Activated T-cell treated with anti-CD3 and anti-CD28 coated beads, Interleukin-2, amount 50 U/mL, for 48 hours (primary cell): ENCODE data around the gene KCNH2.
"Not testable (repeated sequence)": the region's sequence is repeated elsewhere in the genome, so short reads cannot be mapped to it uniquely, and the experiment has no call there.

Experiments used
- DNase-seq, 2 experiments: peaks; one replicate each; pipeline ENCODE4 v3.0.0-alpha.2; 2020

The KCNH2 gene

GRCh38 chr7:150931199-150931869 lies 46.8 kb downstream of the KCNH2 start:
- peak in 1 of 2 experiments; percentile 19 for DNase-seq

- DNase-seq, result no peak
These were observed 49.6 kb downstream of the KCNH2 start for GRCh38 chr7:150928541-150928940.

- DNase-seq, result no peak
These were observed 50.2 kb downstream of the KCNH2 start for GRCh38 chr7:150927956-150928344.

- DNase-seq, result no peak
These were observed 50.8 kb downstream of the KCNH2 start for GRCh38 chr7:150927157-150927955.

- DNase-seq, result no peak
These were observed 52.1 kb downstream of the KCNH2 start for GRCh38 chr7:150926066-150926465.

GRCh38 chr7:150924369-150924781 lies 53.7 kb downstream of the KCNH2 start:
- DNase-seq, result no peak

GRCh38 chr7:150923802-150924201 lies 54.3 kb downstream of the KCNH2 start:
- no peak for DNase-seq

GRCh38 chr7:150923196-150923595 lies 54.9 kb downstream of the KCNH2 start:
- DNase-seq, result no peak

GRCh38 chr7:150919160-150919559 lies 59.0 kb downstream of the KCNH2 start:
- no peak for DNase-seq

- DNase-seq, result no peak
These were observed 59.7 kb downstream of the KCNH2 start for GRCh38 chr7:150918378-150918777.

GRCh38 chr7:150917969-150918368 lies 60.2 kb downstream of the KCNH2 start:
- DNase-seq, result no peak

GRCh38 chr7:150916670-150917069 lies 61.5 kb downstream of the KCNH2 start:
- no peak for DNase-seq

- no peak for DNase-seq
These were observed 63.2 kb downstream of the KCNH2 start for GRCh38 chr7:150914966-150915365.

GRCh38 chr7:150914196-150914595 lies 63.9 kb downstream of the KCNH2 start:
- DNase-seq, result no peak

GRCh38 chr7:150912427-150912826 lies 65.7 kb downstream of the KCNH2 start:
- no peak for DNase-seq

- no peak for DNase-seq
These were observed 66.4 kb downstream of the KCNH2 start for GRCh38 chr7:150911590-150912267.

GRCh38 chr7:150910996-150911422 lies 67.1 kb downstream of the KCNH2 start:
- DNase-seq, result no peak

GRCh38 chr7:150910305-150910995 lies 67.7 kb downstream of the KCNH2 start:
- not testable (repeated sequence) for DNase-seq

- DNase-seq, result peak in 1 of 2 experiments; percentile 39
These were observed 68.7 kb downstream of the KCNH2 start for GRCh38 chr7:150909200-150909995.

- no peak for DNase-seq
These were observed 69.9 kb downstream of the KCNH2 start for GRCh38 chr7:150908173-150908572.

GRCh38 chr7:150904011-150904909 lies 73.9 kb downstream of the KCNH2 start:
- DNase-seq, result no peak
